ENCODE results near the gene CEACAM1.

Gene CEACAM1

GRCh38 chr19:42480335-42481095, 47.8 kb downstream of the CEACAM1 start:
- Mint-ChIP-seq H3K4me3 (peak overlapping the region; percentile 25), H3K4me1 (ENCODE audit: low read depth) (peaks cover 12% of the 10 kb centered on the region), H3K27me3 (ENCODE audit: low read depth) (peaks cover 3% of the 10 kb centered on the region), H3K9me3 (no peaks in the 10 kb centered on the region), H3K36me3 (ENCODE audit: low read depth) (no peaks in the 10 kb centered on the region), H3K27ac (peak overlapping the region; percentile 28)

GRCh38 chr19:42479736-42480135, 48.5 kb downstream of the CEACAM1 start:
- no peaks in the 10 kb centered on the region for H3K9me3 Mint-ChIP-seq
- no peaks in the 10 kb centered on the region for H3K36me3 Mint-ChIP-seq (ENCODE audit: low read depth)
- peaks cover 8% of the 10 kb centered on the region for H3K27me3 Mint-ChIP-seq (ENCODE audit: low read depth)
- peaks cover 12% of the 10 kb centered on the region for H3K4me1 Mint-ChIP-seq (ENCODE audit: low read depth)
- H3K27ac Mint-ChIP-seq, result no peak overlapping the region
- H3K4me3 Mint-ChIP-seq, result no peak overlapping the region

- H3K9me3 Mint-ChIP-seq, result no peaks in the 10 kb centered on the region
- peaks cover 10% of the 10 kb centered on the region for H3K4me1 Mint-ChIP-seq (ENCODE audit: low read depth)
- no peak overlapping the region for H3K27ac Mint-ChIP-seq
- H3K27me3 Mint-ChIP-seq (ENCODE audit: low read depth), result peaks cover 10% of the 10 kb centered on the region
- no peak overlapping the region for H3K4me3 Mint-ChIP-seq
- H3K36me3 Mint-ChIP-seq (ENCODE audit: low read depth), result no peaks in the 10 kb centered on the region
These were observed 49.4 kb downstream of the CEACAM1 start for GRCh38 chr19:42478765-42479311.

- no peaks in the 10 kb centered on the region for H3K9me3 Mint-ChIP-seq
- H3K27ac Mint-ChIP-seq, result no peak overlapping the region
- peaks cover 9% of the 10 kb centered on the region for H3K4me1 Mint-ChIP-seq (ENCODE audit: low read depth)
- H3K4me3 Mint-ChIP-seq, result no peak overlapping the region
- H3K36me3 Mint-ChIP-seq (ENCODE audit: low read depth), result no peaks in the 10 kb centered on the region
- peaks cover 13% of the 10 kb centered on the region for H3K27me3 Mint-ChIP-seq (ENCODE audit: low read depth)
These were observed 50.3 kb downstream of the CEACAM1 start for GRCh38 chr19:42477933-42478332.

GRCh38 chr19:42477117-42477516, 51.2 kb downstream of the CEACAM1 start:
- Mint-ChIP-seq H3K4me3 (no peak overlapping the region), H3K27me3 (ENCODE audit: low read depth) (peaks cover 15% of the 10 kb centered on the region), H3K4me1 (ENCODE audit: low read depth) (peaks cover 9% of the 10 kb centered on the region), H3K27ac (no peak overlapping the region), H3K36me3 (ENCODE audit: low read depth) (no peaks in the 10 kb centered on the region), H3K9me3 (no peaks in the 10 kb centered on the region)

- no peak overlapping the region for H3K27ac Mint-ChIP-seq
- no peak overlapping the region for H3K4me3 Mint-ChIP-seq
- H3K36me3 Mint-ChIP-seq (ENCODE audit: low read depth), result no peaks in the 10 kb centered on the region
- H3K9me3 Mint-ChIP-seq, result no peaks in the 10 kb centered on the region
- peaks cover 15% of the 10 kb centered on the region for H3K27me3 Mint-ChIP-seq (ENCODE audit: low read depth)
- H3K4me1 Mint-ChIP-seq (ENCODE audit: low read depth), result no peaks in the 10 kb centered on the region
These were observed 52.9 kb downstream of the CEACAM1 start for GRCh38 chr19:42475366-42475765.

GRCh38 chr19:42474743-42475142, 53.5 kb downstream of the CEACAM1 start:
- no peaks in the 10 kb centered on the region for H3K9me3 Mint-ChIP-seq
- peak overlapping the region; percentile 32 for H3K27ac Mint-ChIP-seq
- H3K4me1 Mint-ChIP-seq (ENCODE audit: low read depth), result peaks cover 1% of the 10 kb centered on the region
- no peak overlapping the region for H3K4me3 Mint-ChIP-seq
- H3K36me3 Mint-ChIP-seq (ENCODE audit: low read depth), result no peaks in the 10 kb centered on the region
- peaks cover 15% of the 10 kb centered on the region for H3K27me3 Mint-ChIP-seq (ENCODE audit: low read depth)

GRCh38 chr19:42473686-42474085, 54.6 kb downstream of the CEACAM1 start:
- Mint-ChIP-seq H3K27ac (no peak overlapping the region), H3K9me3 (no peaks in the 10 kb centered on the region), H3K36me3 (ENCODE audit: low read depth) (no peaks in the 10 kb centered on the region), H3K4me3 (no peak overlapping the region), H3K27me3 (ENCODE audit: low read depth) (peaks cover 15% of the 10 kb centered on the region), H3K4me1 (ENCODE audit: low read depth) (peaks cover 2% of the 10 kb centered on the region)

GRCh38 chr19:42472402-42473147, 55.7 kb downstream of the CEACAM1 start:
- no peaks in the 10 kb centered on the region for H3K36me3 Mint-ChIP-seq (ENCODE audit: low read depth)
- H3K4me1 Mint-ChIP-seq (ENCODE audit: low read depth), result peaks cover 3% of the 10 kb centered on the region
- H3K4me3 Mint-ChIP-seq, result no peak overlapping the region
- H3K27ac Mint-ChIP-seq, result no peak overlapping the region
- no peaks in the 10 kb centered on the region for H3K9me3 Mint-ChIP-seq
- peaks cover 15% of the 10 kb centered on the region for H3K27me3 Mint-ChIP-seq (ENCODE audit: low read depth)

GRCh38 chr19:42471554-42472249, 56.6 kb downstream of the CEACAM1 start:
- Mint-ChIP-seq H3K9me3 (no peaks in the 10 kb centered on the region), H3K4me1 (ENCODE audit: low read depth) (peaks cover 12% of the 10 kb centered on the region)

GRCh38 chr19:42469311-42470235, 58.7 kb downstream of the CEACAM1 start:
- peaks cover 6% of the 10 kb centered on the region for H3K27me3 Mint-ChIP-seq (ENCODE audit: low read depth)
- H3K36me3 Mint-ChIP-seq (ENCODE audit: low read depth), result no peaks in the 10 kb centered on the region
- H3K4me3 Mint-ChIP-seq, result no peak overlapping the region
- peaks cover 21% of the 10 kb centered on the region for H3K4me1 Mint-ChIP-seq (ENCODE audit: low read depth)
- no peak overlapping the region for H3K27ac Mint-ChIP-seq
- H3K9me3 Mint-ChIP-seq, result no peaks in the 10 kb centered on the region

More at GRCh38 chr19:42471554-42472249, 56.6 kb downstream of the CEACAM1 start:
- H3K36me3 Mint-ChIP-seq (ENCODE audit: low read depth), result no peaks in the 10 kb centered on the region
- H3K27ac Mint-ChIP-seq, result no peak overlapping the region
- peaks cover 15% of the 10 kb centered on the region for H3K27me3 Mint-ChIP-seq (ENCODE audit: low read depth)
- H3K4me3 Mint-ChIP-seq, result no peak overlapping the region

- no peaks in the 10 kb centered on the region for H3K36me3 Mint-ChIP-seq (ENCODE audit: low read depth)
- no peaks in the 10 kb centered on the region for H3K9me3 Mint-ChIP-seq
- peaks cover 5% of the 10 kb centered on the region for H3K27me3 Mint-ChIP-seq (ENCODE audit: low read depth)
- no peak overlapping the region for H3K4me3 Mint-ChIP-seq
- H3K27ac Mint-ChIP-seq, result no peak overlapping the region
- peaks cover 21% of the 10 kb centered on the region for H3K4me1 Mint-ChIP-seq (ENCODE audit: low read depth)
These were observed 59.9 kb downstream of the CEACAM1 start for GRCh38 chr19:42468273-42468796.

- Mint-ChIP-seq H3K36me3 (ENCODE audit: low read depth) (no peaks in the 10 kb centered on the region), H3K4me3 (peak overlapping the region; percentile 29), H3K9me3 (no peaks in the 10 kb centered on the region), H3K27me3 (ENCODE audit: low read depth) (no peaks in the 10 kb centered on the region), H3K4me1 (ENCODE audit: low read depth) (peaks cover 21% of the 10 kb centered on the region), H3K27ac (peak overlapping the region; percentile 64)
These were observed 61.0 kb downstream of the CEACAM1 start for GRCh38 chr19:42467183-42467760.
